ENCODE results near the gene BCL7B. TPM values are rescaled to one million over a fixed set of nuclear protein-coding genes. Genes with fewer than 3 reads are reported as not detected.
A peak's percentile ranks its signal among the peaks of the same experiment; 100 is the strongest.

The BCL7B gene
- total and polyA plus RNA-seq, 2 of the 13 experiments (the other 11 are each of a cell fraction or from before 2014, with no cell fraction given) = 24.3 to 38.2 TPM

GRCh38 chr7:73522105-73522872 lies 35.2 kb downstream of the BCL7B start, which contains the start of gene BAZ1B (continued):
- TF ChIP-seq CSRNP2 (CRISPR knock-in tag; conservative IDR thresholded peaks at IDR 0.05; ENCODE audit: low read depth) (no peak; the same call in 1 of the 2 replicates), ZNF296 (CRISPR knock-in tag; conservative IDR thresholded peaks at IDR 0.05) (no peak), MTA3 (CRISPR knock-in tag; IDR thresholded peaks at IDR 0.05) (no peak), BCL3 (CRISPR knock-in tag; IDR thresholded peaks at IDR 0.05) (no peak), ETS1 (CRISPR knock-in tag; IDR thresholded peaks at IDR 0.05) (0 out of 2 replicates have a peak, but pooled peaks have one; percentile 56), ZNF282 (IDR thresholded peaks at IDR 0.05; ENCODE audit: partially characterized antibody) (no peak), RBFOX2 (IDR thresholded peaks at IDR 0.05; ENCODE audit: low read depth, low read length) (peak; percentile 92), ZNF142 (CRISPR knock-in tag; IDR thresholded peaks at IDR 0.05) (peak; percentile 15; the same call in 1 of the 2 replicates), ZNF724P (CRISPR knock-in tag; IDR thresholded peaks at IDR 0.05; ENCODE audit: borderline replicate concordance) (no peak), KDM3A (CRISPR knock-in tag; IDR thresholded peaks at IDR 0.05; ENCODE audit: low read depth) (0 out of 2 replicates have a peak, but pooled peaks have one; percentile 60), ZBTB34 (CRISPR knock-in tag; IDR thresholded peaks at IDR 0.05) (0 out of 2 replicates have a peak, but pooled peaks have one; percentile 63), ADNP (CRISPR knock-in tag; IDR thresholded peaks at IDR 0.05) (no peak), AGO1 (IDR thresholded peaks at IDR 0.05; ENCODE audit: low read depth, low read length, poor library complexity, severe bottlenecking) (no peak), SPEN (CRISPR knock-in tag; IDR thresholded peaks at IDR 0.05; ENCODE audit: low read depth) (no peak), ZNF674 (CRISPR knock-in tag; IDR thresholded peaks at IDR 0.05; ENCODE audit: low read depth) (0 out of 2 replicates have a peak, but pooled peaks have one; percentile 22), CHD2 (IDR thresholded peaks at IDR 0.05; ENCODE audit: low read depth, low read length) (peak; percentile 80), PCBP2 (optimal IDR thresholded peaks at IDR 0.05; ENCODE audit: low read depth, low read length, poor library complexity, severe bottlenecking) (no peak)
